ENCODE results near the gene NGFR.
A peak's percentile ranks its signal among the peaks of the same experiment; 100 is the strongest.

The NGFR gene

DNA sequence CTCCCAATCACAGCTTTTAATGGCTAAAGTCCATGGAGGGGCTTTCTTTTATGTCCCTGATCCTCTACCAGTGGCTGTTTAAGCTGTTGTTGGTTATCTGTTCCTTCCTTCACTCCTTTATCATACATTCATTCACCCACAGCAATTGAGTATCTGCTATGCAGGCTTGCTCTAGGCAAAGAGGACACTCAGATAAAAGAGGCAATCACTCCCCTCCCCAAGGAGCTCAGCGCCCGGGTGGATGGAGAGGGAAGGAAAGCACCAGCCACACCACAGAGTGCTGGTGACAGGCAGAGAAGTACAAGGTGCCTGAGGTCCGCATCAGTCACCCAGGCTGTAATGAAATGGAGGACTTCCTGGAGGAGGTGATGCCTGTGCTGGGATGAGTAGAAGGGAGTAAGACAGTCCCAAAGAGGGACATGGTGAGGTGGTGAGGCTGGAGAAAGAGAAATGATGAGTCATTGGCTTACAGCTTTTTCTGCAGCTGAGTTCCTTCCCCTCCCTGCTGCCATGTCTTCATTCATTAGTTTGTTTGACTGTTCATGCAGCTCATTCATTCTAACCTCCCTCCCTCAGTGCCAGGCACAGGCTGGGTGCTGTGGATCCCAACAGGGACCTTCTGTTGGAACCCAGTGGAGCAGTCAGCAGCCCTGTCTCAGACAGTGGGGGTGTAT, 12.8 kb upstream of the NGFR start:
- H3K36me3 Mint-ChIP-seq (ENCODE audit: low read depth): no peaks in the 10 kb centered on the region
- peaks cover 46% of the 10 kb centered on the region for H3K27me3 Mint-ChIP-seq
- peaks cover 4% of the 10 kb centered on the region for H3K4me1 Mint-ChIP-seq
- DNase-seq (no peak), ATAC-seq (no peak)
- no peak overlapping the region for H3K4me3 Mint-ChIP-seq
- no peaks in the 10 kb centered on the region for H3K9me3 Mint-ChIP-seq
- H3K27ac Mint-ChIP-seq: no peak overlapping the region

- Mint-ChIP-seq H3K27me3 (peaks cover 42% of the 10 kb centered on the region), H3K36me3 (ENCODE audit: low read depth) (no peaks in the 10 kb centered on the region), H3K4me1 (peaks cover 4% of the 10 kb centered on the region), H3K4me3 (no peak overlapping the region), H3K9me3 (no peaks in the 10 kb centered on the region), H3K27ac (no peak overlapping the region)
- no peak for DNase-seq
- ATAC-seq: no peak
Measured at GRCh38 chr17:49483599-49484509, 11.2 kb upstream of the NGFR start.

DNA sequence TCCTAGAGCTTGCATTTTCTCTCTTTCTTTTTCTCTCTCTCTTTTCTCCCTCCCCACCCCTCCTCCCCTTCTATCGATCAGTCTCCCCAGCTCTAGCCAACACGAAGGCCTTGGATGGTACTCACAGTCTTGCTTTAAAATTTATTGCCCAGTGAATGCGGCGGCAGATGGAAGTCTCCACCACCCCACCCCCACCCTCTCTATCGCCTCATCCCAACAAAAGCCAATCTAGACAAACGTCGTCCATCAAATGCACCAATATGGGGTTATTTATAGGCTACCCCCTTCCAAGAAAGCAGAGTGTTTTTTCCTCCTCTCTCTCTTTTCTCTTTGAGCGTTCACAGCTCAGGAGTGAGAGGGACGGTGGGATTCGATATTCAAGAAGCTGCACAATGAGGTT, 10.5 kb upstream of the NGFR start:
- ATAC-seq (no peak), DNase-seq (no peak)
- Mint-ChIP-seq H3K4me3 (no peak overlapping the region), H3K9me3 (no peaks in the 10 kb centered on the region), H3K27ac (no peak overlapping the region), H3K4me1 (peaks cover 4% of the 10 kb centered on the region), H3K36me3 (ENCODE audit: low read depth) (no peaks in the 10 kb centered on the region), H3K27me3 (peaks cover 36% of the 10 kb centered on the region)

DNA sequence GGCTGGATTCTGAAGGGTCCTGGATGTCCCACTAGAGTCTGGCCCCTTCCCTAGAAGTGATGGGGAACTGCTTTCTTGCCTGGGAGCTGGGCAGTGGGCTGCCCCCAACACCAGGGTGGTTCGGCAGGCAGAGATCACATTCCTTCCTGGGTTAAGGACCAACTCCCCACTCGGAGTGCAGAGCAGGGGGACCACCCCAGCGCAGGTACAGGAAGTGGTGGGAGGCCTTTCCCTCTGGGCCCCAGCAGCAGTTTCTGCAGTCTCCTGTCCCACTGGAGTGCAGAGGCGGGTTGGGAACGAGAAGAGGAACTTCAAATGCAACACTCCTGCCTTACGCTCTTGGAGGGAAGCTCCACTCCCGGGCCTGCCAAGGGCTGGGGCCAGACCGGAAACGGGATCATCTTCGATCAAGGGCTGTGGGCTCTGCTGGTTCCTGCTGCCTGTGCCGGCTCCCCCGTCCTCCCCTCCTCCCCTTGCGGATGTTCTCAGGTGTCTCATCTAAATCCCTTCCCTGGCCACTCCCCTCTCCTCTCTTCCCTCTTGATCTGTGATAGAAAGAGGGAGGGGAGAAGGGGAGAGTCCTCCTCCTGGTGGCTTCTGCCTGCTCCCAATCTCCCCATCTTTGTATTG, 9.0 kb upstream of the NGFR start:
- Mint-ChIP-seq H3K4me1 (peaks cover 4% of the 10 kb centered on the region), H3K4me3 (no peak overlapping the region), H3K27me3 (peaks cover 33% of the 10 kb centered on the region), H3K36me3 (ENCODE audit: low read depth) (no peaks in the 10 kb centered on the region), H3K27ac (no peak overlapping the region), H3K9me3 (no peaks in the 10 kb centered on the region)
- no peak for ATAC-seq
- no peak for DNase-seq

DNA sequence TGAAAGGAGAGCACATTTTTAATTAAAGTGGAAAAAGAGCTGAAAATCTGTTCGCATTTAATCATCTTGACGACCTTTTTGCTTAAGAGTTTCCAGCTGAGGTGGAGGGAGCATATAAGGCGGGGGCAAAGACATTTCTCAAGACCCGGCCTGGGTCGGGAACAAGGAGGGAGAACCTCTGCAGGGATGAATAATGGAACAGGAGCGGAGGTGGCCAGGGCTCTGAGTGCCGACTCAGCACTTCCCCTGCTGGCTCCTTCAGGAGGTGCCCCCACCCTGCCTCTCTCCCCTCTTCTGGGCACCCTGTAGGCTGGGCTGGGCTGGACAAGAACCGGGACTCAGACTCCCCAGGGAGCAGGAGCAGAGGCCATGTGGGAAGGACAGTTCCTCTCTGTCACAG, 7.9 kb upstream of the NGFR start:
- no peaks in the 10 kb centered on the region for H3K9me3 Mint-ChIP-seq
- no peak overlapping the region for H3K27ac Mint-ChIP-seq
- ATAC-seq: no peak
- no peaks in the 10 kb centered on the region for H3K36me3 Mint-ChIP-seq (ENCODE audit: low read depth)
- DNase-seq: no peak
- peaks cover 4% of the 10 kb centered on the region for H3K4me1 Mint-ChIP-seq
- no peak overlapping the region for H3K4me3 Mint-ChIP-seq
- peaks cover 36% of the 10 kb centered on the region for H3K27me3 Mint-ChIP-seq

DNA sequence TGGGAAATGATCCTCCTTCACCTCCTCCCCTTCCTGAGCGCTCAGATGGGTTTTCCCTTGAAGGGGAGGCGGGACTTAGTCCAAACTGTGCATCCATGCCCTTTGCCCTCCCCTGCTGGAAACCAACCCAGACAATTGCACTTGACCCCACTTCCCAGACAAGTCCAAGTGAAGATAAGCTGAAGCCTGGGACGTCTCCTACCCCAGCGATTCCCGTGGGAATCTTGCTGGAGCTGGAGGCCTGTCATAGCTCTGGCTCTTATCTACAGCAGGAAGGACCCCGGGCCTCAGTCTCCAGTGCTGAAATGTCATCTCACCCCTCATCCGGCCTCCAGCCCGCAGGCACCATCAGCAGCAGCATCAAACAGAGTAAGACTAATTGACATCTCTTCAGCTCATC, 6.5 kb upstream of the NGFR start:
- Mint-ChIP-seq H3K27me3 (peaks cover 31% of the 10 kb centered on the region), H3K4me1 (peaks cover 4% of the 10 kb centered on the region), H3K36me3 (ENCODE audit: low read depth) (no peaks in the 10 kb centered on the region), H3K27ac (no peak overlapping the region), H3K4me3 (no peak overlapping the region), H3K9me3 (no peaks in the 10 kb centered on the region)
- DNase-seq (no peak), ATAC-seq (no peak)

- no peaks in the 10 kb centered on the region for H3K36me3 Mint-ChIP-seq (ENCODE audit: low read depth)
- H3K4me1 Mint-ChIP-seq: peaks cover 4% of the 10 kb centered on the region
- DNase-seq (no peak), ATAC-seq (no peak)
- no peak overlapping the region for H3K4me3 Mint-ChIP-seq
- H3K27ac Mint-ChIP-seq: no peak overlapping the region
- peaks cover 31% of the 10 kb centered on the region for H3K27me3 Mint-ChIP-seq
- no peaks in the 10 kb centered on the region for H3K9me3 Mint-ChIP-seq
Measured at GRCh38 chr17:49489348-49489747, 5.7 kb upstream of the NGFR start.

DNA sequence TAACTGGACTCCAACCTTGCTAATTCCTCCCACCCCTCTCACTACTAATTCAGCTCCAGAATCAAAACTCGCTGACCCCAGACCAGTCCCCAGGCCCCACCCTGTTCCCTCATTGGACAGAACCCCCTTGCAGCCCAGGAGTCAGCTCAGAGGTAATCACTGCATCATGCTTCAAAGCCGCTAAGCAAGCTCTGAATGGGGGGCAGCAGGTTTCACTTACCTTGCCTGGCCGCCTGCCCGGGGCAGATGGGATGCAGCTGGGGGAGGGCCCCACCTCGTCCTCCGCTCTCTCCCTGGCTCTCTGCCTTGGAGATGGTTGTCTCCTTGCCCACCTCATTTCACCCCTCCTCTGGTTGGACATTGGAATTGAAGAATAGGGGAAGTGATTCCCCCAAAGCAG, 4.8 kb upstream of the NGFR start:
- H3K4me1 Mint-ChIP-seq: peaks cover 9% of the 10 kb centered on the region
- no peaks in the 10 kb centered on the region for H3K36me3 Mint-ChIP-seq (ENCODE audit: low read depth)
- no peak overlapping the region for H3K4me3 Mint-ChIP-seq
- H3K27me3 Mint-ChIP-seq: peaks cover 26% of the 10 kb centered on the region
- DNase-seq: no peak
- no peaks in the 10 kb centered on the region for H3K9me3 Mint-ChIP-seq
- ATAC-seq: no peak
- H3K27ac Mint-ChIP-seq: no peak overlapping the region

GRCh38 chr17:49491192-49491769, 3.8 kb upstream of the NGFR start:
- Mint-ChIP-seq H3K9me3 (no peaks in the 10 kb centered on the region), H3K36me3 (ENCODE audit: low read depth) (no peaks in the 10 kb centered on the region), H3K27me3 (peaks cover 30% of the 10 kb centered on the region), H3K4me3 (no peak overlapping the region), H3K4me1 (peaks cover 15% of the 10 kb centered on the region), H3K27ac (no peak overlapping the region)
- DNase-seq: no peak
- no peak for ATAC-seq

- DNase-seq: no peak
- Mint-ChIP-seq H3K4me1 (peaks cover 22% of the 10 kb centered on the region), H3K4me3 (peak overlapping the region; percentile 57), H3K27me3 (peaks cover 42% of the 10 kb centered on the region), H3K36me3 (ENCODE audit: low read depth) (no peaks in the 10 kb centered on the region), H3K27ac (no peak overlapping the region), H3K9me3 (no peaks in the 10 kb centered on the region)
- ATAC-seq: no peak
Measured at GRCh38 chr17:49494399-49494985, 601 bp upstream of the NGFR start.

DNA sequence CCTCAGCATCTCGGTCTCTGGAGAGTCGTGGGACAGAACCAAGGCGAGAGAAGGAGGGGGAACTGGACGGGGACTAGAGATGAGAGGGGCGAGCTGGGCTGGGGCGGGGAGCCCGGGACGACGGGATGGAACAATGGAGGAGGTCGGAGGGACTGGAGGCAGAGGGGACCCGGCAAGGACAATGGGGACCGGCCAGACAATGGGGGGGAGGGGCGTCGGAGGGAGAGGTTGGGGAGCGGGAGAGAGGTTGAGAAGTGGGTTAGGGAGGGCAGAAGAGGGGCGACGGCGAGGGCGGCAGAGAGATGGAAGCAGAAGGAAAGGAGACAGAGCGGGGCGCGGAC, 719 bp downstream of the NGFR start:
- no peak overlapping the region for H3K27ac Mint-ChIP-seq
- H3K27me3 Mint-ChIP-seq: peaks cover 53% of the 10 kb centered on the region
- peaks cover 22% of the 10 kb centered on the region for H3K4me1 Mint-ChIP-seq
- H3K9me3 Mint-ChIP-seq: no peaks in the 10 kb centered on the region
- no peak for DNase-seq
- H3K4me3 Mint-ChIP-seq: peak overlapping the region; percentile 59
- no peaks in the 10 kb centered on the region for H3K36me3 Mint-ChIP-seq (ENCODE audit: low read depth)
- no peak for ATAC-seq

GRCh38 chr17:49496183-49496866, 1.2 kb downstream of the NGFR start:
- DNase-seq (peak; percentile 92), ATAC-seq (peak; percentile 79)
- peaks cover 58% of the 10 kb centered on the region for H3K27me3 Mint-ChIP-seq
- no peak overlapping the region for H3K27ac Mint-ChIP-seq
- H3K4me3 Mint-ChIP-seq: peak overlapping the region; percentile 59
- peaks cover 22% of the 10 kb centered on the region for H3K4me1 Mint-ChIP-seq
- H3K9me3 Mint-ChIP-seq: no peaks in the 10 kb centered on the region
- H3K36me3 Mint-ChIP-seq (ENCODE audit: low read depth): no peaks in the 10 kb centered on the region

DNA sequence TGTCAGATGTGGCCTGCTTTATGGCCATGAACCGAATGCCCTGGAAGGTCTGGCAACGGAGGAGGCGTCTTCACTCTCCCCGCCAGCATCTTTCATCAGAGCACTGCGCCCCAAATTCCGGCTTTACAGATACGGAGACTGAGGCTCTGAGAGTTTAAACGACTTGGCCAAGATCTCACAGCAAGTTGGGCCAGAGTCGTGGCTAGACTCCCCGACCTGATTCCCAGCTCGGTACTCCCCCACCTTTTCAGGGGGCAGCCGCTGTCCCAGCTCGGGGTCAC, 1.7 kb downstream of the NGFR start:
- Mint-ChIP-seq H3K4me3 (peak overlapping the region; percentile 57), H3K27me3 (peaks cover 60% of the 10 kb centered on the region), H3K36me3 (ENCODE audit: low read depth) (no peaks in the 10 kb centered on the region), H3K4me1 (peaks cover 22% of the 10 kb centered on the region), H3K9me3 (no peaks in the 10 kb centered on the region), H3K27ac (no peak overlapping the region)
- DNase-seq: no peak
- ATAC-seq: no peak

Data from activated naive CD8-positive, alpha-beta T cell treated with anti-CD3 and anti-CD28 coated beads, Interleukin-2, amount 50 U/mL, for 24 hours (primary cell).